ENCODE measurements around the gene EVC2.

The EVC2 gene

DNA sequence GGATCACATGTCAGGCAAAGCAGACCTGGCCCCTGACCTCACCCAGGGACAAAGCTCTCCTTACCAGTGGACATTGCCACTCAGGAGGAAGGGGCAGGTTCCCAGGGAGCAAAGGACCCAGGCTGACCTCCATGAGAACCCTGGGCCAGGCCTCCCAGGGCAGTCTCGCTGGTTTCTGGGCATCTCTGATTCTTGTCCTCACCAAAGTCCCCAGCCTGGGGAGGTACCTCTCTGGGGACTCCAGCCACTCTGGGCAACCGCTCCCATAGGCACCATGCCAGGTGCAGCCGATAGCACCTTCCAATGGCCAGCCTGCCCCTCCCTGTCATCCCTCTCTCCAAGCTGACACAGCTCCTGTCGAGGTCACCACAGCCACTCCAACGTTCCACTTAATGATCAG lies 7.9 kb downstream of the EVC2 start:
- H3K27me3 ChIP-seq, result no peaks in the 10 kb centered on the region
- H3K27ac ChIP-seq, result no peak overlapping the region
- no peak overlapping the region for H3K4me3 ChIP-seq (ENCODE audit: low read depth in 1 of 2, low read length in 1 of 2)
- no peaks in the 10 kb centered on the region for H3K36me3 ChIP-seq
- no peak for TF ChIP-seq CTCF (IDR thresholded peaks at IDR 0.05)
- H3K9me3 ChIP-seq, result no peaks in the 10 kb centered on the region
- no peaks in the 10 kb centered on the region for H3K4me1 ChIP-seq (ENCODE audit: control insufficient read depth in 1 of 2, insufficient read depth in 1 of 2, low read depth in 1 of 2, low read length in 1 of 2)

DNA sequence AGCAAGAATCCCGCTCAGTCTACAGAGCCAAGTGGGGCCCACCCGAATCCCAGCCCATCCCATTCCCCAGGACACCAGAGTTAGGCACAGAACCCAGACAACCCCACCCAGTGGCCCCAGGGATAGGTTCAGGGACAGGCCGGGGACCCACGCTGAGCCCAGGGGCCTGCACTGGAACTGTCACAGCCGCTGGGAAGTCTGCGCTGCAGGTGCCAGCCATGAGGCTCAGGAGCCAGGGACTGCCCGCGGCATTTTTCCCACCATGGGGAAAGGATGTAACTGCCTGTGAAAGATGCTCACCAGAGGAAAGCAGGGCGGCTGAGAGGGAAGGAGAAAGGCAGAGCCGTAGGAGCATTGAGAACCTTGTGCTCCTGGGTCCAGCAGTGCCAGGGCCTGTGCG lies 12.0 kb downstream of the EVC2 start:
- no peak overlapping the region for H3K4me3 ChIP-seq (ENCODE audit: low read depth in 1 of 2, low read length in 1 of 2)
- no peak for TF ChIP-seq CTCF (IDR thresholded peaks at IDR 0.05)
- no peak overlapping the region for H3K27ac ChIP-seq
- H3K4me1 ChIP-seq (ENCODE audit: control insufficient read depth in 1 of 2, insufficient read depth in 1 of 2, low read depth in 1 of 2, low read length in 1 of 2), result no peaks in the 10 kb centered on the region
- no peaks in the 10 kb centered on the region for H3K36me3 ChIP-seq
- H3K9me3 ChIP-seq, result no peaks in the 10 kb centered on the region
- no peaks in the 10 kb centered on the region for H3K27me3 ChIP-seq

- Histone ChIP-seq H3K27me3 (no peaks in the 10 kb centered on the region), H3K4me1 (ENCODE audit: control insufficient read depth in 1 of 2, insufficient read depth in 1 of 2, low read depth in 1 of 2, low read length in 1 of 2) (no peaks in the 10 kb centered on the region), H3K9me3 (no peaks in the 10 kb centered on the region), H3K4me3 (ENCODE audit: low read depth in 1 of 2, low read length in 1 of 2) (no peak overlapping the region), H3K36me3 (no peaks in the 10 kb centered on the region), H3K27ac (no peak overlapping the region)
- no peak for TF ChIP-seq CTCF (IDR thresholded peaks at IDR 0.05)
These were observed 14.5 kb downstream of the EVC2 start for GRCh38 chr4:5693871-5694270.

DNA sequence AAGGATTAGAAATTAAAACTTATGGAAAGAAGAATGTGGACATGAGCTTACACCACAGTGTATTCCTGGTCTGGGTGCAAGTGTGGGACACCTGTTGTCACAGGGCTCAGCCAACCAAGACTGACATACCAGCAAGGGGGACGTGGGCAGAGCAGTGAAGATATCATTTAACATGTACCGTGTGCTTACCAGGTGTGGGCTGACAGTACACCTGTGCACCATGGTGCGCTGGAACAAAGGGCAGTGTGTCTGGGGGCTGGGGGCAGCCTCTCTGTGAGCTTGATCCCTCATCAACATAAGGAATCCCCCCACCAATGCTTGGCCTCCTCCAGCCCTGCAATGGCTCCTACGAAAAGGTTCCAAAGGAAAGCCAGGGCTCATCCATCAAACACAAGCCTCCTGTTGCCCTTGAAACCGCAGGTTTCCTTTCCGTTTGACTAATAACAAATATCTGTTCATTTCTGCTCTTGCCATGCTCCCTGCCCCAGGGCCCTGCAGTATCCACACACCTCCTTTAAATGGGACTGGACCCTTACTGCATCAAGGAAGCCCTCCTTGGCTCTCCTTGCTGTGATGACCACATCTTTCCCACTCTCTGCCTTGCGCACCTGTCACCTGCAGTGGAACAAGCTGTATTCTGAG lies 16.7 kb downstream of the EVC2 start:
- H3K36me3 ChIP-seq, result no peaks in the 10 kb centered on the region
- no peaks in the 10 kb centered on the region for H3K27me3 ChIP-seq
- no peak overlapping the region for H3K4me3 ChIP-seq (ENCODE audit: low read depth in 1 of 2, low read length in 1 of 2)
- no peaks in the 10 kb centered on the region for H3K9me3 ChIP-seq
- TF ChIP-seq CTCF (IDR thresholded peaks at IDR 0.05), result no peak
- no peaks in the 10 kb centered on the region for H3K4me1 ChIP-seq (ENCODE audit: control insufficient read depth in 1 of 2, insufficient read depth in 1 of 2, low read depth in 1 of 2, low read length in 1 of 2)
- H3K27ac ChIP-seq, result no peak overlapping the region

GRCh38 chr4:5689065-5689464 lies 19.3 kb downstream of the EVC2 start:
- H3K4me1 ChIP-seq (ENCODE audit: control insufficient read depth in 1 of 2, insufficient read depth in 1 of 2, low read depth in 1 of 2, low read length in 1 of 2), result no peaks in the 10 kb centered on the region
- H3K27ac ChIP-seq, result no peak overlapping the region
- H3K9me3 ChIP-seq, result no peaks in the 10 kb centered on the region
- H3K36me3 ChIP-seq, result no peaks in the 10 kb centered on the region
- no peak for TF ChIP-seq CTCF (IDR thresholded peaks at IDR 0.05)
- H3K4me3 ChIP-seq (ENCODE audit: low read depth in 1 of 2, low read length in 1 of 2), result no peak overlapping the region
- no peaks in the 10 kb centered on the region for H3K27me3 ChIP-seq

DNA sequence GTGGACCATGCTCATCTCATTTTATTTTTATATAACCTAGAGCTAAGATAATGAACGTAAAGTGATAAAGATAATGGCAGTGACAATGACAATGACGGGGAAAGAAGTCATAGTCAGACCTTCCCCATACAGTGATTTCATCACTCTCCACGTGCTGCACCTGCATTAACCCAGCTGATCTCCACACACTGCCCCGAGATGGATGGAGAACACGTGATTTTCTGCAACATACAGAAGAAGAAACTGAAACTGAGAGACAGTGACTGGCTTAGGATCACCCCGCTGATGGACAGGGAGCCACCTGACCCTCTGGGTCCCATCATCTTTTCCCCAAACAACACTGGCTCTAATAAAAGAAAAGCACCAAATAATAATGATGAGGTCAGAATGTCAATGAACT lies 22.0 kb downstream of the EVC2 start:
- Histone ChIP-seq H3K4me1 (ENCODE audit: control insufficient read depth in 1 of 2, insufficient read depth in 1 of 2, low read depth in 1 of 2, low read length in 1 of 2) (no peaks in the 10 kb centered on the region), H3K27me3 (no peaks in the 10 kb centered on the region), H3K9me3 (no peaks in the 10 kb centered on the region), H3K27ac (no peak overlapping the region), H3K4me3 (ENCODE audit: low read depth in 1 of 2, low read length in 1 of 2) (no peak overlapping the region), H3K36me3 (no peaks in the 10 kb centered on the region)
- TF ChIP-seq CTCF (IDR thresholded peaks at IDR 0.05), result no peak
